A673 (cell line): ENCODE results near the gene ST6GALNAC2. TPM values are rescaled to one million over a fixed set of nuclear protein-coding genes. Genes with fewer than 3 reads are reported as not detected.

Experiments used
- BruUV-seq: library from RNA; stranded (reverse); fragments of 400-500 nt; replicated peaks from 2 replicates; lab custom pipeline; 2021; lab: Mats Ljungman, UMichigan
- CTCF ChIA-PET: fragments of 300-600 bp; sonication (Branson Sonifier 250); formaldehyde crosslinking; loops from one replicate; lab custom pipeline; 2022; ENCODE audit warnings: antibody characterized with exemption; lab: Charles Lee
- POLR2A ChIA-PET: fragments of 300-600 bp; sonication (Branson Sonifier 250); formaldehyde crosslinking; loops from one replicate; lab custom pipeline; 2022; ENCODE audit warnings: antibody characterized with exemption; ENCODE audit not compliant: low non-redundant PET; lab: Charles Lee
- DNase-seq: peaks from one replicate; pipeline ENCODE4 v3.0.0-alpha.2; 2015; ENCODE audit warnings: low spot score
- H3K27ac ChIP-seq: fragments of 200-600 bp; sonication (generic); 2 replicates; pipeline ENCODE4 v1.5.1; 2016; ENCODE audit warnings: mixed run types, low read depth, mild to moderate bottlenecking, mixed read lengths, antibody characterized with exemption, low read length; ENCODE audit not compliant: poor library complexity, severe bottlenecking
- H3K27me3 ChIP-seq: fragments of 200-600 bp; sonication (generic); replicated peaks from 2 replicates; pipeline ENCODE4 v1.6.1; 2017; ENCODE audit warnings: mixed run types, low read depth, mild to moderate bottlenecking, mixed read lengths, antibody characterized with exemption, low read length; ENCODE audit not compliant: insufficient read depth, poor library complexity
- H3K36me3 ChIP-seq: fragments of 200-600 bp; sonication (generic); 2 replicates; pipeline ENCODE4 v1.6.1; 2016; ENCODE audit warnings: mixed run types, mild to moderate bottlenecking, mixed read lengths, antibody characterized with exemption, low read length; ENCODE audit not compliant: insufficient read depth, poor library complexity, severe bottlenecking
- H3K4me1 ChIP-seq: fragments of 200-600 bp; sonication (generic); 2 replicates; pipeline ENCODE4 v1.6.1; 2017; ENCODE audit warnings: mixed run types, mild to moderate bottlenecking, mixed read lengths, antibody characterized with exemption, low read length; ENCODE audit not compliant: insufficient read depth, poor library complexity, severe bottlenecking
- H3K4me3 ChIP-seq: fragments of 200-600 bp; sonication (generic); 2 replicates; pipeline ENCODE4 v1.5.1; 2016; ENCODE audit warnings: low read depth, mixed run types, mild to moderate bottlenecking, mixed read lengths, low read length; ENCODE audit not compliant: poor library complexity, severe bottlenecking
- H3K9me3 ChIP-seq: fragments of 200-600 bp; sonication (generic); 2 replicates; pipeline ENCODE4 v1.6.1; 2016; ENCODE audit warnings: mixed run types, low read depth, mild to moderate bottlenecking, mixed read lengths, antibody characterized with exemption, low read length; ENCODE audit not compliant: poor library complexity, severe bottlenecking
- CTCF ChIP-seq: fragments of 300-800, 200-600 bp; sonication (generic); conservative IDR thresholded peaks from 2 replicates; pipeline ENCODE4 v1.5.1; 2017; ENCODE audit warnings: low read depth, mild to moderate bottlenecking, antibody characterized with exemption, low read length, moderate library complexity, mixed read lengths
- EZH2 ChIP-seq: fragments of 200-600 bp; sonication (generic); IDR thresholded peaks from 2 replicates; pipeline ENCODE4 v1.6.1; 2017; ENCODE audit warnings: borderline replicate concordance, low read depth, mild to moderate bottlenecking, mixed read lengths, antibody characterized with exemption, low read length; ENCODE audit not compliant: poor library complexity, severe bottlenecking
- intact Hi-C: fragments of 100-400 bp; cut with micrococcal nuclease; formaldehyde crosslinking; loops from one replicate; pipeline ENCODE4 v1.10.0; 2022; ENCODE audit not compliant: unreplicated experiment
- total RNA-seq: library from RNA; stranded (reverse); gene quantifications from 2 replicates; pipeline ENCODE4 v1.2.3, GENCODE V29; 2021

ST6GALNAC2 gene
- total RNA-seq, 1 experiment from 2014 or later: not detected

- intact Hi-C loops: no loop called here
- no peak for TF ChIP-seq CTCF
- TF ChIP-seq EZH2: no peak
- no peaks in the 10 kb centered on the region for H3K27me3 ChIP-seq
- H3K4me3 ChIP-seq: no peak overlapping the region
- ChIA-PET POLR2A (no interaction called here), CTCF (no interaction called here)
- H3K4me1 ChIP-seq: no peaks in the 10 kb centered on the region
- no peak overlapping the region for H3K27ac ChIP-seq
- H3K9me3 ChIP-seq: no peaks in the 10 kb centered on the region
- H3K36me3 ChIP-seq: no peaks in the 10 kb centered on the region
- no peak for DNase-seq
- no TSS peak for BruUV-seq
Measured at GRCh38 chr17:76626442-76626841, 40.8 kb upstream of the ST6GALNAC2 start.

GRCh38 chr17:76625496-76625895 is 39.8 kb upstream of the ST6GALNAC2 start:
- TF ChIP-seq EZH2 (no peak), CTCF (no peak)
- ChIA-PET CTCF (no interaction called here), POLR2A (no interaction called here)
- no peaks in the 10 kb centered on the region for H3K9me3 ChIP-seq
- BruUV-seq: no TSS peak
- H3K27me3 ChIP-seq: no peaks in the 10 kb centered on the region
- intact Hi-C loops: no loop called here
- H3K4me3 ChIP-seq: no peak overlapping the region
- no peak overlapping the region for H3K27ac ChIP-seq
- no peak for DNase-seq
- H3K4me1 ChIP-seq: no peaks in the 10 kb centered on the region
- no peaks in the 10 kb centered on the region for H3K36me3 ChIP-seq

DNA sequence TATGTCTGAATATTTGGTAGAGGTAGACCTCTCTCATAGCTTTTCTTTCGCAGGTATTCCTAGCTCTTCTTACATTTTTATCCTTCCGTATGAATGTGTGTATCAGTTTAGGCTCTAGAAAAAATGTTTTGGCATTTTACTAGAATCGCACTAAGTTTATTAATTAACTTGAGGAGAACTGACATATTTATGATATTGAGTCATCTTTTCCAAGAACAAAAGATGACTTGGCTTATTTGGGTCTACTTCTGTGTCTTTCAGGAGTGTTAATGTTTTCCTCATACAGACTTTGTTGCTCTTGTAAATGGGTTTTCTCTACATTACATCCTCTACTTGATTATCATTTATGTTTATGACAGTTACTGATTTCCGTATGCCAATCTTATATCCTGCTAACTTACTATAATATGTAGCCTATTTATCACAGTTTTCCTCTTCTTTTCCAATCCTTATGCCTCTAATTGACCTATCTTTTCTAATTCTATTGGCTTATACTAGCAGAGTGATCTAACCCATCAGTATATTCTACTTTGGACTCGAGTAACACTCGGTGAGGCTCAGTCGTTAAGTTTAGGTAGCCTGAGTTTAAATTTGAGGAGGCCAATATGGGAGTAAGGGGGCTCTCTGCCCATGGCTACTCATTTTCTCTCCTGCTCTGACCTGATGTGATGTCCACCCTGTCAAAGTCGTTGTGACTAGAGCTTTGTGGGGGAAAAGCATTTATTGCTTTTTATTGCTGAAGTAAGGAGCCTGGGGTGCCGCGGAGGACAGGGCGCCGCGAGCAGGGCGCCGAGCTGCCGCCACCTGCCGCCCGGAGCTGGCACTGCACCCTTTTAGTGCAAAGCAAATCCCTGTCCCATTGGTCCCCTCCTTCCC is 37.8 kb upstream of the ST6GALNAC2 start:
- POLR2A ChIA-PET: interaction anchor here (0.6 kb wide), 2 partner anchors 851 to 1579 kb away, joined by 3 to 4 read pairs; no protein-coding TSS in a partner anchor
- Histone ChIP-seq H3K4me3 (peak overlapping the region; percentile 9), H3K27me3 (no peaks in the 10 kb centered on the region), H3K4me1 (no peaks in the 10 kb centered on the region), H3K9me3 (no peaks in the 10 kb centered on the region), H3K36me3 (no peaks in the 10 kb centered on the region), H3K27ac (no peak overlapping the region)
- CTCF ChIA-PET: interaction anchor here (0.8 to 1.8 kb wide), 6 partner anchors 9 to 100 kb away, joined by 3 to 7 read pairs (median 4); no protein-coding TSS in a partner anchor
- no TSS peak for BruUV-seq
- intact Hi-C loops: loop anchor here (1.0 to 5.0 kb wide), 2 partner anchors 61 to 100 kb away; no protein-coding TSS in a partner anchor
- no peak for TF ChIP-seq EZH2
- TF ChIP-seq CTCF: peak; percentile 92
- DNase-seq: peak; percentile 74
